Lung (tissue), 16 donors: Measurements from ENCODE around the gene CNTN5. TPM values are rescaled to one million over a fixed set of nuclear protein-coding genes. Genes with fewer than 3 reads are reported as not detected.

Source experiments
- ATAC-seq: fragments of 200-7000 bp; cut with Tn5 transposase; one replicate; pipeline ENCODE4 v1.9.1; 2020; ENCODE audit warnings: moderate number of reproducible peaks; ENCODE audit not compliant: insufficient read depth, low FRiP score
- DNase-seq, 3 donors: peaks; one replicate each; pipeline ENCODE4 v3.0.0-alpha.2; 2013 to 2017
- H3K27ac ChIP-seq, 2 donors: one replicate each; pipeline ENCODE4 v1.5.1; 2013; ENCODE audit warnings: mild to moderate bottlenecking in 2 of 2, moderate library complexity in 2 of 2, control low read depth in 1 of 2, inconsistent platforms in 1 of 2, low read depth in 1 of 2, low read length in 1 of 2
- H3K27me3 ChIP-seq, 3 donors: one replicate each; pipeline ENCODE4 v1.5.1; 2013; ENCODE audit warnings: low read length in 2 of 3; ENCODE audit not compliant: control insufficient read depth in 3 of 3, insufficient read depth in 3 of 3
- H3K36me3 ChIP-seq, 4 donors: one replicate each; pipeline ENCODE4 v1.5.1; 2013; ENCODE audit warnings: low read length in 4 of 4, mild to moderate bottlenecking in 1 of 4, moderate library complexity in 1 of 4; ENCODE audit not compliant: control insufficient read depth in 4 of 4, insufficient read depth in 4 of 4
- H3K4me1 ChIP-seq, 5 donors: one replicate each; pipeline ENCODE4 v1.5.1; 2013; ENCODE audit warnings: low read length in 5 of 5, mild to moderate bottlenecking in 2 of 5, moderate library complexity in 1 of 5; ENCODE audit not compliant: control insufficient read depth in 5 of 5, insufficient read depth in 5 of 5
- H3K4me3 ChIP-seq: one replicate; pipeline ENCODE4 v1.5.1; 2013; ENCODE audit warnings: mild to moderate bottlenecking, control low read depth, moderate library complexity
- H3K9ac ChIP-seq, 2 donors: one replicate each; pipeline ENCODE4 v1.5.1; 2013; ENCODE audit warnings: low read length in 2 of 2, control low read depth in 1 of 2; ENCODE audit not compliant: insufficient read depth in 1 of 2
- H3K9me3 ChIP-seq, 4 donors: one replicate each; pipeline ENCODE4 v1.5.1; 2013; ENCODE audit warnings: low read length in 3 of 4, mild to moderate bottlenecking in 1 of 4, moderate library complexity in 1 of 4; ENCODE audit not compliant: control insufficient read depth in 4 of 4, insufficient read depth in 3 of 4
- WGBS, 2 donors: extraction: QIAGEN DNeasy Blood & Tissue Kit; methylation state at CpG; one replicate each; pipeline ENCODE4 v1.1.7; 2013; 5-methylcytosine and 5-hydroxymethylcytosine counted together
- long read RNA-seq, 5 donors: transcript quantifications; one replicate each; lab custom pipeline, GENCODE V29; 2026
- polyA plus RNA-seq, 2 donors: library from polyadenylated mRNA; stranded (reverse); fragments of 200-250 nt; gene quantifications; one replicate each; pipeline ENCODE4 v1.2.1, GENCODE V29; 2013
- total RNA-seq, 2 donors: library from RNA; depleted of rRNA in 1 of 2; stranded (reverse); fragments of >200 nt in 1 of 2; gene quantifications; one replicate each; pipeline ENCODE4 v1.2.1, GENCODE V29; 2014 to 2021
- TF ChIP-seq, protein P1 (sequence below): IDR thresholded peaks from 2 replicates; pipeline ENCODE4 v1.5.1; 2012; ENCODE audit warnings: mild to moderate bottlenecking; ENCODE audit errors: control extremely low read depth, extremely low read depth
- donor health status: control.
- donor health status: control.
- donor health status: Bipolar disorder and iron deficiency.
- donor health status: healthy.
- donor health status: DM: yes; HTN: yes; CAD: no.

Gene CNTN5
- under 1 TPM; 0.63 to 0.80 TPM for total RNA-seq
- under 1 TPM; 0.10 to 0.25 TPM for polyA plus RNA-seq
- long read RNA-seq, donor 1 = 0 reads
- long read RNA-seq, donor 2 = 0 reads
- long read RNA-seq, donor 3 = 0 reads
- long read RNA-seq, donor 4 = 0 reads
- long read RNA-seq, donor 5 = 0 reads

DNA sequence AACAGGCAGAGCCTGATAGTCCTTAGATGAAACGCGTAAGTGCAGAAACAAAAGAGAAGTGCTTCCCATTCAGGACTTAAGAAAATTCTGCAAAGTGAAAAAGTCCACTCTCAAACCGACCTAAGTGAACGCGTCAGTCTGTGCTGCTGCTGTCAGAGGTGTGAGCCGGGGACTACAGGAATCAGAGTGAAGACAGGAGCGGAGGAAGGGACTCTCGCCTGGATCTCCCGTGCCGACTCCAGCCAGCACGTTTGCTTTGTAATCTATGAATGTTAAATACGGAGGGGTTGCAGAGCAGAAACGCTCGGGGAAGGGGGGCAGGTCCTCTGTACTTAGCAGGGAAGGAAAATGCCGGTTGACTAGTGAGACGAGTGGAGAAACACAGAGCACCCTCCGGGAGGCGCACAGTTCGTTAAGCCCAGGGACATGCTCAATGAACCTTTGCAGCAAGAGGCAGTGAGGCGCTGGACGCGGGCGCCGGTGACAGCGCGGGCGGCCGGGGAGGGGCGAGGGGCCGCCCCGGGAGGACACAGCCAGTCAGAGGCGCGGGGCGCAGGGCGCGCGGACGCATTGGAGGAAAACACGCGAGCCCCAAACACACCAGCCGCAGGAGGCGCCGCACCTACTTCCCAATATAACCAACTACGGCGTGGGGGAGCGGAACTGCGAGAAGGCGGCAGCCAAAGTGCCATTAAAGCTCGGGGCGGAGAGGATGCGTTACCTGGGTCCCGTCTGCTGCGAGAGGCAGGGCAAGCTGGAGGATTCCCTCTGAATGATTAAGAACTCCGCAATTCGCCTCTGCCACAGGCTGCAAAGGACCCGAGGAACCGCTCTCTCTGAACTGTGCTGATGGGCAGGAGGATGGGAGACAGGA lies at the start of gene CNTN5:
Gene CNTN5, plus strand, starts transcription at position 598 of the 874 bp plus-strand sequence.
- ATAC-seq (peak; percentile 68), DNase-seq (peak; percentile 60 to 68 (median 67))
- H3K27ac ChIP-seq = no peak within 1 kb of the TSS
- H3K36me3 ChIP-seq = no peaks in the 10 kb centered on the region
- peaks cover 0 to 40% (median 13%) of the 10 kb centered on the region in 3 donors for H3K27me3 ChIP-seq
- peaks cover 0 to 1% (median 0%) of the 10 kb centered on the region in 4 donors for H3K9me3 ChIP-seq
- H3K4me3 ChIP-seq = no peak within 1 kb of the TSS
- peak within 1 kb of the TSS in 1 of 2 donors; percentile 30 for H3K9ac ChIP-seq
- TF ChIP-seq, protein P1, sequence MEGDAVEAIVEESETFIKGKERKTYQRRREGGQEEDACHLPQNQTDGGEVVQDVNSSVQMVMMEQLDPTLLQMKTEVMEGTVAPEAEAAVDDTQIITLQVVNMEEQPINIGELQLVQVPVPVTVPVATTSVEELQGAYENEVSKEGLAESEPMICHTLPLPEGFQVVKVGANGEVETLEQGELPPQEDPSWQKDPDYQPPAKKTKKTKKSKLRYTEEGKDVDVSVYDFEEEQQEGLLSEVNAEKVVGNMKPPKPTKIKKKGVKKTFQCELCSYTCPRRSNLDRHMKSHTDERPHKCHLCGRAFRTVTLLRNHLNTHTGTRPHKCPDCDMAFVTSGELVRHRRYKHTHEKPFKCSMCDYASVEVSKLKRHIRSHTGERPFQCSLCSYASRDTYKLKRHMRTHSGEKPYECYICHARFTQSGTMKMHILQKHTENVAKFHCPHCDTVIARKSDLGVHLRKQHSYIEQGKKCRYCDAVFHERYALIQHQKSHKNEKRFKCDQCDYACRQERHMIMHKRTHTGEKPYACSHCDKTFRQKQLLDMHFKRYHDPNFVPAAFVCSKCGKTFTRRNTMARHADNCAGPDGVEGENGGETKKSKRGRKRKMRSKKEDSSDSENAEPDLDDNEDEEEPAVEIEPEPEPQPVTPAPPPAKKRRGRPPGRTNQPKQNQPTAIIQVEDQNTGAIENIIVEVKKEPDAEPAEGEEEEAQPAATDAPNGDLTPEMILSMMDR = no peak
- H3K4me1 ChIP-seq = peaks cover 0 to 9% (median 0%) of the 10 kb centered on the region in 5 donors
- 0 to 2% methylated on average over 57 of the region's 57 CpGs for WGBS, 2 donors

DNA sequence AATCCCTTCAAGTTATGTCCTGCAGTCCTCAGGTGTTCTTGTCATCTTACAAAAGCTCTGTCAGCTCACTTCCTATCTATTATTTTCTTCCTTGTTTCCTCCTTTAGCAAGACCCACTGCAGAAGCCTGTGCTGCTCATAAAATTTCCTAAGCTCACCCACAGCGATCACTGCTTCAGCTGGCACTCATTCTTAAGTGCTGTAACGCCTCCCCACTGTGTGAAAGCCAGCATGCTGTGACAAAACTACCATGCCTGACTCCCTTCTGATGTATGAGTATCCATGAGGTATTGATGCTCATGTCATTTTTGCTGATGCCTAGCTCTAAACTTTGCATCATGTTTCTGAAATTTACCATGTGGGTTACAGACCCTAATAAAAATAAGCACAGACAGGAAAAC lies 41.5 kb upstream of the CNTN5 start:
- H3K27ac ChIP-seq = no peak overlapping the region
- no peaks in the 10 kb centered on the region for H3K9me3 ChIP-seq
- ATAC-seq (no peak), DNase-seq (no peak)
- H3K9ac ChIP-seq = no peak overlapping the region
- H3K27me3 ChIP-seq = no peaks in the 10 kb centered on the region
- no peaks in the 10 kb centered on the region for H3K4me1 ChIP-seq
- 44 to 61% methylated on average over 2 of the region's 2 CpGs for WGBS, 2 donors
- H3K4me3 ChIP-seq = no peak overlapping the region
- H3K36me3 ChIP-seq = no peaks in the 10 kb centered on the region
- TF ChIP-seq, protein P1 = no peak

DNA sequence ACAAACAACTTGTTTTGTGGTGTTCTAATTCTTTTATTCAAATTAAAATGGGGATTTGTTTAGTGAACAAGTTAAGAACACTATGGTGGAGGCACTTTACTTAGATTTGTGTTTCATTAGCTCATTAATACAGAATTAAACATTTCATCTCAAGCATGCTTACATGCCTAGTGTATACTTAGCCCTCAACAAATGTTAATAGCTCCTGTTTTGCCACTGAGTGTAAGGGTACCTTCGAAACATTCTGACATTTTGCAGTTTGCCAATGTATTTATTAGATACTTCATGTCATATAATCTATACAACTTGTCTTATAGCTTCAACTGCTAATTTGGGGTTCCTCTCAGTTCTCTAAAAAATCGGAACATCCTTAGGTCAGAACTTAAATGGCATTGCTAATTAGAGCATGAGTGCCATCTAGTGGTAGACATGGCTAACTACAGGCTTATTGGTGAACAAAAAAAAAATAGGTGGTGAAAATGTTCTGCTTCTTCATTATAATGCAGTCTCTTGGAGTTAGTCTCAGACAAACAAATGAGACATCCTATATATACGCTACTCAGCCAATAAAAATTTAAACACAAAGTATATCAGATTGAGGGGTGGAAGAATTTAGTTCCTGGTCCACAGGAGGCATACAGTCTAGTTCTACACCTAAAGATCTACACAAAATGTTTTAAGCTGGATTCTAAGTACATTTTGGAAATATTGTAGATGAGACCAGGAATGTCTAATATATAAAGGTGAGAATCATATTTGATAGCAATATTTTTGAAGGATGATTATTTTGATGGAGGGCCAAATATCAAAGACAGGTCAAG lies 4.9 kb upstream of the CNTN5 start:
- peak in 2 of 3 donors; percentile 72 to 85 for DNase-seq
- WGBS, 2 donors = 14 to 18% methylated on average over 3 of the region's 3 CpGs
- Histone ChIP-seq H3K36me3 (no peaks in the 10 kb centered on the region), H3K4me3 (no peak overlapping the region), H3K27me3 (peaks cover 0 to 17% (median 0%) of the 10 kb centered on the region in 3 donors), H3K27ac (no peak overlapping the region), H3K9me3 (peaks cover 0 to under 1% (median 0%) of the 10 kb centered on the region in 4 donors), H3K9ac (no peak overlapping the region), H3K4me1 (peaks cover 0 to 4% (median 0%) of the 10 kb centered on the region in 5 donors)
- ATAC-seq = no peak
- TF ChIP-seq, protein P1 = peak; percentile 42
